ENCODE results near the gene LDLRAD4.

Gene LDLRAD4

GRCh38 chr18:13415736-13416135 lies 197.2 kb downstream of the LDLRAD4 start:
- Histone ChIP-seq H4K8ac (ENCODE audit: low read length) (no peak overlapping the region), H3K79me1 (replicated peaks; ENCODE audit: low read length, poor library complexity, severe bottlenecking) (no peaks in the 10 kb centered on the region), H2BK15ac (ENCODE audit: low read depth, poor library complexity, severe bottlenecking) (no peak overlapping the region), H3K4ac (ENCODE audit: low read depth in 1 of 2, low read length in 2 of 2) (no peak overlapping the region), H2BK12ac (ENCODE audit: low read length in 2 of 2) (no peak overlapping the region), H2BK120ac (ENCODE audit: low read depth, low read length) (no peak overlapping the region), H3K9ac (ENCODE audit: low read length) (no peak overlapping the region), H3K4me2 (ENCODE audit: low read length, poor library complexity, severe bottlenecking) (no peak overlapping the region), H3K9me3 (ENCODE audit: control insufficient read depth, low read length) (peaks cover 10% of the 10 kb centered on the region), H3K36me3 (ENCODE audit: control insufficient read depth in 1 of 2, insufficient read depth in 2 of 2, low read depth in 1 of 2, low read length in 2 of 2) (no peaks in the 10 kb centered on the region), H3K23ac (ENCODE audit: low read length in 2 of 2) (no peak overlapping the region), H3K4me3 (ENCODE audit: insufficient read depth in 1 of 2, low read depth in 1 of 2, low read length in 2 of 2) (no peak overlapping the region), H2AK5ac (ENCODE audit: low read length, severe bottlenecking) (no peak overlapping the region), H3K4me1 (ENCODE audit: control insufficient read depth, insufficient read depth, low read depth, low read length) (no peaks in the 10 kb centered on the region), H3K18ac (ENCODE audit: low read depth in 1 of 2, low read length in 2 of 2) (no peak overlapping the region), H3K27me3 (ENCODE audit: control insufficient read depth in 1 of 2, insufficient read depth in 1 of 2, low read length in 2 of 2) (no peaks in the 10 kb centered on the region), H2AFZ (ENCODE audit: low read depth, low read length) (no peak overlapping the region), H2BK5ac (ENCODE audit: low read depth, low read length, poor library complexity, severe bottlenecking) (no peak overlapping the region), H3K27ac (ENCODE audit: low read length, poor library complexity, severe bottlenecking) (no peak overlapping the region), H3K14ac (ENCODE audit: low read length in 2 of 2) (no peak overlapping the region), H4K91ac (ENCODE audit: low read length) (no peak overlapping the region)
- DNase-seq: no peak
- 86% methylated on average over 12 of the region's 12 CpGs for WGBS

GRCh38 chr18:13416208-13416607 lies 197.6 kb downstream of the LDLRAD4 start:
- Histone ChIP-seq H2BK12ac (ENCODE audit: low read length in 2 of 2) (no peak overlapping the region), H4K8ac (ENCODE audit: low read length) (no peak overlapping the region), H2AK5ac (ENCODE audit: low read length, severe bottlenecking) (no peak overlapping the region), H2BK15ac (ENCODE audit: low read depth, poor library complexity, severe bottlenecking) (no peak overlapping the region), H3K18ac (ENCODE audit: low read depth in 1 of 2, low read length in 2 of 2) (no peak overlapping the region), H3K79me1 (replicated peaks; ENCODE audit: low read length, poor library complexity, severe bottlenecking) (no peaks in the 10 kb centered on the region), H3K4me3 (ENCODE audit: insufficient read depth in 1 of 2, low read depth in 1 of 2, low read length in 2 of 2) (no peak overlapping the region), H3K14ac (ENCODE audit: low read length in 2 of 2) (no peak overlapping the region), H3K9me3 (ENCODE audit: control insufficient read depth, low read length) (peaks cover 10% of the 10 kb centered on the region), H3K27ac (ENCODE audit: low read length, poor library complexity, severe bottlenecking) (no peak overlapping the region), H3K36me3 (ENCODE audit: control insufficient read depth in 1 of 2, insufficient read depth in 2 of 2, low read depth in 1 of 2, low read length in 2 of 2) (no peaks in the 10 kb centered on the region), H3K27me3 (ENCODE audit: control insufficient read depth in 1 of 2, insufficient read depth in 1 of 2, low read length in 2 of 2) (no peaks in the 10 kb centered on the region), H4K91ac (ENCODE audit: low read length) (no peak overlapping the region), H3K4me1 (ENCODE audit: control insufficient read depth, insufficient read depth, low read depth, low read length) (no peaks in the 10 kb centered on the region), H3K9ac (ENCODE audit: low read length) (no peak overlapping the region), H3K4ac (ENCODE audit: low read depth in 1 of 2, low read length in 2 of 2) (no peak overlapping the region), H3K23ac (ENCODE audit: low read length in 2 of 2) (no peak overlapping the region), H2BK120ac (ENCODE audit: low read depth, low read length) (no peak overlapping the region), H2AFZ (ENCODE audit: low read depth, low read length) (no peak overlapping the region), H3K4me2 (ENCODE audit: low read length, poor library complexity, severe bottlenecking) (no peak overlapping the region), H2BK5ac (ENCODE audit: low read depth, low read length, poor library complexity, severe bottlenecking) (no peak overlapping the region)
- no peak for DNase-seq
- WGBS: 80% methylated on average over 7 of the region's 7 CpGs

DNA sequence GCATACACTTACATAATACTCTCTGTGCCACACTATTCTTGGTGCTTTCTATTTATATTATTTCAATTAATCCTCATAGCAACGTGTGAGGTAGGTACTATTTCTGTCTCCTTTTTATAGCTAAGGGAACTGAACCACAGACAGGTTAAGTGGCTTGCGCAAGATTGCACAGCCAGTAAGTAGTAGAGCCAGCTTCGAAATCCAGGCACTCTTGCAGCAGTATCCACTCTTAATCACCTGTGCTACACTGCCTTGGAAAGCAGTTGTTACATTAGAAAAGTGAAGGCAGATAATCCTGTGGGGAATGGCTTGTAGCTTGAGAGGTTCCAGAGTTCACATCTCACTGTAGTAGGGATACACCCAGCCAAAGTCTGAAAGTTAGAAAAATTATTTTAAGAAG lies 198.3 kb downstream of the LDLRAD4 start:
- Histone ChIP-seq H2BK15ac (ENCODE audit: low read depth, poor library complexity, severe bottlenecking) (no peak overlapping the region), H2BK5ac (ENCODE audit: low read depth, low read length, poor library complexity, severe bottlenecking) (no peak overlapping the region), H2BK12ac (ENCODE audit: low read length in 2 of 2) (no peak overlapping the region), H3K4me2 (ENCODE audit: low read length, poor library complexity, severe bottlenecking) (no peak overlapping the region), H2AFZ (ENCODE audit: low read depth, low read length) (no peak overlapping the region), H3K4ac (ENCODE audit: low read depth in 1 of 2, low read length in 2 of 2) (no peak overlapping the region), H3K4me3 (ENCODE audit: insufficient read depth in 1 of 2, low read depth in 1 of 2, low read length in 2 of 2) (no peak overlapping the region), H2AK5ac (ENCODE audit: low read length, severe bottlenecking) (no peak overlapping the region), H3K9ac (ENCODE audit: low read length) (no peak overlapping the region), H3K79me1 (replicated peaks; ENCODE audit: low read length, poor library complexity, severe bottlenecking) (no peaks in the 10 kb centered on the region), H3K4me1 (ENCODE audit: control insufficient read depth, insufficient read depth, low read depth, low read length) (no peaks in the 10 kb centered on the region), H2BK120ac (ENCODE audit: low read depth, low read length) (no peak overlapping the region), H3K36me3 (ENCODE audit: control insufficient read depth in 1 of 2, insufficient read depth in 2 of 2, low read depth in 1 of 2, low read length in 2 of 2) (no peaks in the 10 kb centered on the region), H3K23ac (ENCODE audit: low read length in 2 of 2) (no peak overlapping the region), H3K18ac (ENCODE audit: low read depth in 1 of 2, low read length in 2 of 2) (no peak overlapping the region), H4K91ac (ENCODE audit: low read length) (no peak overlapping the region), H3K27ac (ENCODE audit: low read length, poor library complexity, severe bottlenecking) (no peak overlapping the region), H3K14ac (ENCODE audit: low read length in 2 of 2) (no peak overlapping the region), H4K8ac (ENCODE audit: low read length) (no peak overlapping the region), H3K9me3 (ENCODE audit: control insufficient read depth, low read length) (peaks cover 9% of the 10 kb centered on the region), H3K27me3 (ENCODE audit: control insufficient read depth in 1 of 2, insufficient read depth in 1 of 2, low read length in 2 of 2) (no peaks in the 10 kb centered on the region)
- DNase-seq: no peak
- 83% methylated on average over 2 of the region's 3 CpGs for WGBS

- WGBS: 77% methylated on average over 11 of the region's 11 CpGs
- H2BK15ac ChIP-seq (ENCODE audit: low read depth, poor library complexity, severe bottlenecking): no peak overlapping the region
- no peaks in the 10 kb centered on the region for H3K79me1 ChIP-seq (replicated peaks; ENCODE audit: low read length, poor library complexity, severe bottlenecking)
- no peaks in the 10 kb centered on the region for H3K36me3 ChIP-seq (ENCODE audit: control insufficient read depth in 1 of 2, insufficient read depth in 2 of 2, low read depth in 1 of 2, low read length in 2 of 2)
- H2AK5ac ChIP-seq (ENCODE audit: low read length, severe bottlenecking): no peak overlapping the region
- H3K18ac ChIP-seq (ENCODE audit: low read depth in 1 of 2, low read length in 2 of 2): no peak overlapping the region
- no peaks in the 10 kb centered on the region for H3K4me1 ChIP-seq (ENCODE audit: control insufficient read depth, insufficient read depth, low read depth, low read length)
- H2BK12ac ChIP-seq (ENCODE audit: low read length in 2 of 2): no peak overlapping the region
- H3K27ac ChIP-seq (ENCODE audit: low read length, poor library complexity, severe bottlenecking): no peak overlapping the region
- H3K27me3 ChIP-seq (ENCODE audit: control insufficient read depth in 1 of 2, insufficient read depth in 1 of 2, low read length in 2 of 2): no peaks in the 10 kb centered on the region
- no peak overlapping the region for H4K91ac ChIP-seq (ENCODE audit: low read length)
- no peak for DNase-seq
- no peaks in the 10 kb centered on the region for H3K9me3 ChIP-seq (ENCODE audit: control insufficient read depth, low read length)
- H3K4ac ChIP-seq (ENCODE audit: low read depth in 1 of 2, low read length in 2 of 2): no peak overlapping the region
- H3K23ac ChIP-seq (ENCODE audit: low read length in 2 of 2): no peak overlapping the region
- no peak overlapping the region for H3K9ac ChIP-seq (ENCODE audit: low read length)
- no peak overlapping the region for H2AFZ ChIP-seq (ENCODE audit: low read depth, low read length)
- no peak overlapping the region for H3K4me3 ChIP-seq (ENCODE audit: insufficient read depth in 1 of 2, low read depth in 1 of 2, low read length in 2 of 2)
- no peak overlapping the region for H3K14ac ChIP-seq (ENCODE audit: low read length in 2 of 2)
- no peak overlapping the region for H4K8ac ChIP-seq (ENCODE audit: low read length)
- H2BK5ac ChIP-seq (ENCODE audit: low read depth, low read length, poor library complexity, severe bottlenecking): no peak overlapping the region
- no peak overlapping the region for H2BK120ac ChIP-seq (ENCODE audit: low read depth, low read length)
- no peak overlapping the region for H3K4me2 ChIP-seq (ENCODE audit: low read length, poor library complexity, severe bottlenecking)
Measured at GRCh38 chr18:13418013-13418710, 199.6 kb downstream of the LDLRAD4 start.

Data from mesenchymal stem cell (in vitro differentiated cells and primary cell).